ENCODE measurements around the gene PCBP3.
"Not testable (repeated sequence)": the region's sequence is repeated elsewhere in the genome, so short reads cannot be mapped to it uniquely, and the experiment has no call there.

Gene PCBP3

GRCh38 chr21:45947296-45947695 is 303.8 kb downstream of the PCBP3 start:
- Histone ChIP-seq H3K27ac (ENCODE audit: low read length) (no peak overlapping the region), H3K36me3 (ENCODE audit: insufficient read depth, low read depth, low read length) (no peaks in the 10 kb centered on the region), H3K27me3 (ENCODE audit: insufficient read depth, low read length) (no peaks in the 10 kb centered on the region), H3K9ac (ENCODE audit: low read depth, low read length) (no peak overlapping the region), H3K4me3 (ENCODE audit: low read length) (no peak overlapping the region), H3K4me1 (ENCODE audit: insufficient read depth, low read length) (no peaks in the 10 kb centered on the region), H3K9me3 (ENCODE audit: insufficient read depth, low read depth, low read length) (no peaks in the 10 kb centered on the region)

GRCh38 chr21:45947716-45948255 is 304.3 kb downstream of the PCBP3 start:
- H3K9ac ChIP-seq (ENCODE audit: low read depth, low read length) = no peak overlapping the region
- H3K36me3 ChIP-seq (ENCODE audit: insufficient read depth, low read depth, low read length) = no peaks in the 10 kb centered on the region
- H3K4me1 ChIP-seq (ENCODE audit: insufficient read depth, low read length) = no peaks in the 10 kb centered on the region
- H3K9me3 ChIP-seq (ENCODE audit: insufficient read depth, low read depth, low read length) = no peaks in the 10 kb centered on the region
- H3K27me3 ChIP-seq (ENCODE audit: insufficient read depth, low read length) = no peaks in the 10 kb centered on the region
- H3K4me3 ChIP-seq (ENCODE audit: low read length) = no peak overlapping the region
- H3K27ac ChIP-seq (ENCODE audit: low read length) = no peak overlapping the region

DNA sequence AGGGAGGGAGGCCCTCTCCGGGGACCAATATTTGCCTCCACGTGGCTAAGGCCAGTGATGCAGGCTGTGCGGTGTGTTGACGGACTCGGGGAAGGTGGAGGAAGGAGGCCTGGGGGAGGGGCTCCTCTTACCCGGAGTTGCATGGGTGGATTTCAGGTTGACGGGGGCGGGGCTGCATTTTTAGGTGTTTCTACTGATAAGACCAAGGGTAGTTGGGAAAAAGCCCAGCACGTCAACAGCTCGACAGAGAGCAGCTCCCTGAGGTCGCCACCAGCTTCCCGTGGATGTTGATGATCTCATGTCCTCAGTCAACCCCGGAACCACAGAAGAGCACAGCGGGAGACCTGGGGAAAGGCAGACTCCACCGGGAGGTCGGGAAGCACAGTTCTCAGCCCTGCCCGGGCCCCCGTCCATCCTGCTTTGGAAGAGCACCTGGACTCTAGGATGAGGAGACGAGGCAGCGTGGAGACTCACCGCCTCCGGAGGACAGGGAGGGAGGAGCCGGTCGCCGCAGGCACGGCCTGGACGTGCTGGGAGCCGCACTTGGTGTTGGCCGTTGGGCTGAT is 305.1 kb downstream of the PCBP3 start:
- H3K4me3 ChIP-seq (ENCODE audit: low read length) = no peak overlapping the region
- no peak overlapping the region for H3K9ac ChIP-seq (ENCODE audit: low read depth, low read length)

GRCh38 chr21:45949928-45950739 is 306.6 kb downstream of the PCBP3 start:
- H3K9ac ChIP-seq (ENCODE audit: low read depth, low read length) = no peak overlapping the region
- no peak overlapping the region for H3K27ac ChIP-seq (ENCODE audit: low read length)
- no peak overlapping the region for H3K4me3 ChIP-seq (ENCODE audit: low read length)
- no peaks in the 10 kb centered on the region for H3K4me1 ChIP-seq (ENCODE audit: insufficient read depth, low read length)
- H3K9me3 ChIP-seq (ENCODE audit: insufficient read depth, low read depth, low read length) = no peaks in the 10 kb centered on the region
- no peaks in the 10 kb centered on the region for H3K27me3 ChIP-seq (ENCODE audit: insufficient read depth, low read length)
- no peaks in the 10 kb centered on the region for H3K36me3 ChIP-seq (ENCODE audit: insufficient read depth, low read depth, low read length)

More for the DNA sequence above, 305.1 kb downstream of the PCBP3 start:
- Histone ChIP-seq H3K27ac (ENCODE audit: low read length) (no peak overlapping the region), H3K4me1 (ENCODE audit: insufficient read depth, low read length) (no peaks in the 10 kb centered on the region), H3K36me3 (ENCODE audit: insufficient read depth, low read depth, low read length) (no peaks in the 10 kb centered on the region), H3K27me3 (ENCODE audit: insufficient read depth, low read length) (no peaks in the 10 kb centered on the region), H3K9me3 (ENCODE audit: insufficient read depth, low read depth, low read length) (no peaks in the 10 kb centered on the region)

DNA sequence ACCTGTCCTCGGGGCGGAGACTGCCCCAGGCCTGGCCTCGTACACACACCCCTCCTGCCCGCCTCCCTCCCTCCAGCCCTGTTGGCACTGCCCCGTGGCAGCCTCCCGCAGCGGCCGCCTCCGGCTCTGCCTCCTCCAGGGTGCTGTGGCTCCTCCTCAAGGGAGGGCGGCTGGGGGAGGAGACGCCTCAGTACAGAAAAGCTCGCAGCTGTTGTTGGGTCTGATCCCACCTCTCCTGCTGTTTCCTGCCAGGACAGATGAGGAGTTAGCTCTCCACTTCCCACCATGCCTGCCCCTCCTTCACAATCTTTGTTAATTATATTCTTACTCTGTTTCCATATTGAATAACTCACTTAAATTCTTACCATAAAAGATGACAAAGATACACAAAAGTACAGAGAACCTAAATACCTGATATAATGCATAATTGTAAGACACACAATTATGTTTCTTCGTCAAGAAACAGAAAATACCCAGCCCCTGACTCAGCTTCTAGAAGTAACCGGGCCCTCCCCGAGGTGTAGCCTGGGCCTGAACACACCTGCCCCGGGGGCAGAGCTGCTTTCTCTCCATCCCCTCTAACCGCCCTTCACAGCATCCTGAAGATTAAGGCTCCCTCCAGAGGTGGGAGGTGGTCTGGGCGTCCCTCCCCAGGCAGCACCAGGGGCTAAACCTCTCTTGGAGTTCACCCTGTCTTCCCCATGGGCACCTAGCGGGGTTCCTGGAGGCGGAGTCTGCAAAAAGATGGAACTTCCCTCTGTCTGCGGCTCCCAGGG is 307.4 kb downstream of the PCBP3 start:
- H3K27ac ChIP-seq (ENCODE audit: low read length) = no peak overlapping the region
- H3K27me3 ChIP-seq (ENCODE audit: insufficient read depth, low read length) = no peaks in the 10 kb centered on the region
- no peaks in the 10 kb centered on the region for H3K9me3 ChIP-seq (ENCODE audit: insufficient read depth, low read depth, low read length)
- no peaks in the 10 kb centered on the region for H3K36me3 ChIP-seq (ENCODE audit: insufficient read depth, low read depth, low read length)
- no peak overlapping the region for H3K9ac ChIP-seq (ENCODE audit: low read depth, low read length)
- H3K4me1 ChIP-seq (ENCODE audit: insufficient read depth, low read length) = no peaks in the 10 kb centered on the region
- H3K4me3 ChIP-seq (ENCODE audit: low read length) = no peak overlapping the region

DNA sequence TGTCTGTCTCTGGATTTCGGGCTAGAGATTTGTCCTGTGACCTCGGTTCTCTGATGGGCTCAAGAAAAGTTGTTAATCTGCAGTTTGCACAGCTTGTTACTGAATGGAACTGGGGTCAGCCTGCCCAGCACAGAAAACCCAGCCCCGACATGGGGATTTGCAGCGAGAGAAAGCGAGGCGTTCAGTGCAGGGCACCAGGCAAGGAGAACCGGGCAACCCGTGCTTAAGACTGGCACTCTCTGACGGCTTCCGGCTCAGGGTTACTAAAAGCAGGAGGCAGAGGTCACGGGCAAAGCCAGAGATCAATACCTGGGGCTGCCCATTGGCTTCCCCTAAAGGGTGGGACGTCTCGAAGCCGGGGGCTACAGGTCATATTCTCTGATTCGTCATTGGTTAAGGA is 308.2 kb downstream of the PCBP3 start:
- Histone ChIP-seq H3K27ac (ENCODE audit: low read length) (no peak overlapping the region), H3K4me1 (ENCODE audit: insufficient read depth, low read length) (no peaks in the 10 kb centered on the region), H3K27me3 (ENCODE audit: insufficient read depth, low read length) (no peaks in the 10 kb centered on the region), H3K36me3 (ENCODE audit: insufficient read depth, low read depth, low read length) (no peaks in the 10 kb centered on the region), H3K4me3 (ENCODE audit: low read length) (no peak overlapping the region), H3K9me3 (ENCODE audit: insufficient read depth, low read depth, low read length) (no peaks in the 10 kb centered on the region), H3K9ac (ENCODE audit: low read depth, low read length) (no peak overlapping the region)

GRCh38 chr21:45952527-45952926 is 309.0 kb downstream of the PCBP3 start:
- not testable (repeated sequence) for H3K27me3 ChIP-seq (ENCODE audit: insufficient read depth, low read length); H3K27ac ChIP-seq (ENCODE audit: low read length); H3K36me3 ChIP-seq (ENCODE audit: insufficient read depth, low read depth, low read length); H3K4me1 ChIP-seq (ENCODE audit: insufficient read depth, low read length); H3K4me3 ChIP-seq (ENCODE audit: low read length); H3K9me3 ChIP-seq (ENCODE audit: insufficient read depth, low read depth, low read length); H3K9ac ChIP-seq (ENCODE audit: low read depth, low read length)

DNA sequence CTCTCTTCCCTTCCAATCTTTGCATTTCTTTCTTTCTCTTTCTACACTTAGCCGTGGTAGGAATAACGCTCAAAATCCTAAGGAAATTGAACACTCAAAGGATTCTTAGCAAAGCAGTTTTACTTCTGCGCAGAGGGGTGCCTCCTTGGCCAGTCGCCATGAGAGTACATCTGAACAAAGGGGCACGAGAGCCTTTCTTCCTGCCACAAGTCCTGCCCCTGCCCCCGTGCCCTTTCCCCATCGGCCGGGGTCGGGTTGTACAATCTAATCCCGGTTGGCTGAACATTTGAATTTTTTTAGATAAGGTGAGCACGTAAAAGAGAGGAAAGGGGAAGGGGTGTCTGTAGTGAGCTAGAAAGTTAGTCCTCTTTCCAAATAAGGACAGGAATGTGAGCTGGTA is 309.4 kb downstream of the PCBP3 start:
- no peaks in the 10 kb centered on the region for H3K9me3 ChIP-seq (ENCODE audit: insufficient read depth, low read depth, low read length)
- H3K4me3 ChIP-seq (ENCODE audit: low read length) = no peak overlapping the region
- no peaks in the 10 kb centered on the region for H3K36me3 ChIP-seq (ENCODE audit: insufficient read depth, low read depth, low read length)
- H3K27ac ChIP-seq (ENCODE audit: low read length) = no peak overlapping the region
- no peak overlapping the region for H3K9ac ChIP-seq (ENCODE audit: low read depth, low read length)
- H3K27me3 ChIP-seq (ENCODE audit: insufficient read depth, low read length) = no peaks in the 10 kb centered on the region
- no peaks in the 10 kb centered on the region for H3K4me1 ChIP-seq (ENCODE audit: insufficient read depth, low read length)

DNA sequence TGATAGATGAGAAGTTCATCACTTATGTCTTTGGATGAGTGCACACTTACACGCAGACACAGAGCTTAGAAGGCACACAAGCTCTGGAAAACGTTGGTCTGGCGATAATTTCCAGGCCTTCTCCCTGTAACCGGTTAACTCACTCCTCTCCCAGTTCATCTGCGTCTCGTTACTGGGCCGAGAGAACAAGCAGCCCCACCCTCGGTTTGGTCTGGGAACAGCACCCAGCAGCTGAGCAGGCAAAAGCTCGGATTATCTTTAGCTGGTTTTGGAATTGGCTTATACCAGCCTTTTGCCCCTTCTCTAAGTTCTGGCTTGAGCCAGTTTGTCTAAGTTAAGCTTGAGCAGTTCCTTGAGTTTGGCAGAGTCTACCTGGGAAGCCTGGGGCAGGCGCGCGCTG is 310.7 kb downstream of the PCBP3 start:
- Histone ChIP-seq H3K27me3 (ENCODE audit: insufficient read depth, low read length) (no peaks in the 10 kb centered on the region), H3K9ac (ENCODE audit: low read depth, low read length) (no peak overlapping the region)

DNA sequence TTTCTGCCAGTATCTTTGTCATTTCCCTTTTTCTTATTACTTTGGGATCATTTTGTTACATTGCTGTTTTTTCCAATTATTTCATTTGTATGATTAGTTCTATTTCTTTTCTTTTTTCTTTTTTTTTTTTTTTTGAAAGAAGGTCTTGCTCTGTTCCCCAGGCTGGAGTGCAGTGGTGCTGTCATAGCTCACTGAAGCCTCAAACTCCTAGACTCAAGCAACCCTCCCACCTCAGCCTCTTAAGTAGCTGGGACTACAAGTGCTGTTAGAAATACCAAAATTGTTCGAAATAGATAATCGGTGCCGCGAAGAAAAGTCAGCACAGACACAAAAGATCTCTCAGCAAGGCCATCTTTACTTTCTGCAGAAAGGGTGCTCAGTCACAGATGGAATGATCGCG is 311.4 kb downstream of the PCBP3 start:
- Histone ChIP-seq H3K27me3 (ENCODE audit: insufficient read depth, low read length) (no peaks in the 10 kb centered on the region), H3K4me1 (ENCODE audit: insufficient read depth, low read length) (no peaks in the 10 kb centered on the region), H3K9ac (ENCODE audit: low read depth, low read length) (no peak overlapping the region), H3K4me3 (ENCODE audit: low read length) (no peak overlapping the region), H3K27ac (ENCODE audit: low read length) (no peak overlapping the region), H3K9me3 (ENCODE audit: insufficient read depth, low read depth, low read length) (no peaks in the 10 kb centered on the region), H3K36me3 (ENCODE audit: insufficient read depth, low read depth, low read length) (no peaks in the 10 kb centered on the region)

More for the DNA sequence above, 310.7 kb downstream of the PCBP3 start:
- Histone ChIP-seq H3K27ac (ENCODE audit: low read length) (no peak overlapping the region), H3K9me3 (ENCODE audit: insufficient read depth, low read depth, low read length) (no peaks in the 10 kb centered on the region), H3K36me3 (ENCODE audit: insufficient read depth, low read depth, low read length) (no peaks in the 10 kb centered on the region), H3K4me3 (ENCODE audit: low read length) (no peak overlapping the region), H3K4me1 (ENCODE audit: insufficient read depth, low read length) (no peaks in the 10 kb centered on the region)

- Histone ChIP-seq H3K9me3 (ENCODE audit: insufficient read depth, low read depth, low read length) (peaks cover 9% of the 10 kb centered on the region), H3K4me3 (ENCODE audit: low read length) (no peak overlapping the region), H3K4me1 (ENCODE audit: insufficient read depth, low read length) (no peaks in the 10 kb centered on the region)
Measured at GRCh38 chr21:45957551-45957950, 314.0 kb downstream of the PCBP3 start.

More at GRCh38 chr21:45957551-45957950, 314.0 kb downstream of the PCBP3 start:
- Histone ChIP-seq H3K36me3 (ENCODE audit: insufficient read depth, low read depth, low read length) (no peaks in the 10 kb centered on the region), H3K27me3 (ENCODE audit: insufficient read depth, low read length) (no peaks in the 10 kb centered on the region), H3K9ac (ENCODE audit: low read depth, low read length) (no peak overlapping the region), H3K27ac (ENCODE audit: low read length) (no peak overlapping the region)
